HCT116 (cell line): ENCODE measurements around the gene ACY1. TPM values are rescaled to one million over a fixed set of nuclear protein-coding genes. Genes with fewer than 3 reads are reported as not detected.

Experiments used
- ATAC-seq: fragments of 200-7000 bp; cut with Tn5 transposase; 2 replicates; pipeline ENCODE4 v1.9.1; 2020; ENCODE audit warnings: mild to moderate bottlenecking, moderate library complexity
- BruUV-seq: library from RNA; stranded (reverse); fragments of 400-500 nt; replicated peaks from 2 replicates; lab custom pipeline; 2021; lab: Mats Ljungman, UMichigan
- CTCF ChIA-PET: fragments of 300-600 bp; sonication (Branson Sonifier 250); formaldehyde crosslinking; loops from one replicate; lab custom pipeline; 2021; ENCODE audit warnings: antibody characterized with exemption; lab: Charles Lee
- POLR2A ChIA-PET: fragments of 300-600, 350-600 bp; sonication (Branson Sonifier 250); formaldehyde crosslinking; loops from one replicate; lab custom pipeline; 2021; ENCODE audit warnings: antibody characterized with exemption; lab: Charles Lee
- RAD21 ChIA-PET, 2 experiments: fragments of 300-600 bp; sonication (Branson Sonifier 250); formaldehyde crosslinking; loops; one replicate each; lab custom pipeline; 2023; ENCODE audit warnings: low total read pairs in 2 of 2; ENCODE audit not compliant: uncharacterized antibody in 2 of 2, unreplicated experiment in 2 of 2, low non-redundant PET in 1 of 2; lab: Charles Lee
- DNase-seq: peaks from one replicate; pipeline ENCODE4 v3.0.0-alpha.2; 2010; ENCODE audit warnings: low read depth, low spot score
- H2AFZ ChIP-seq: fragments of 200-600 bp; shearing (Covaris generic), sonication (generic); 2 replicates; pipeline ENCODE4 v1.6.1; 2017; ENCODE audit warnings: low read depth, mixed run types, mixed read lengths, antibody characterized with exemption, low read length; ENCODE audit not compliant: poor library complexity, severe bottlenecking
- H3K27ac ChIP-seq: 2 replicates; pipeline ENCODE4 v1.5.1; 2012; ENCODE audit warnings: low read depth, low read length
- H3K27me3 ChIP-seq: fragments of 200-600 bp; sonication (generic); 2 replicates; pipeline ENCODE4 v1.6.1; 2016; ENCODE audit warnings: mixed run types, low read length, mixed read lengths; ENCODE audit not compliant: insufficient read depth
- H3K36me3 ChIP-seq, 2 experiments: fragments of 200-500 bp in 1 of 2; fragments of 200-600 bp in 1 of 2; sonication (Bioruptor generic) in 1 of 2; sonication (generic) in 1 of 2; 2 replicates each; pipeline versions ENCODE4 v1.5.1 to v1.6.1; 2014 to 2016; ENCODE audit warnings: low read length in 2 of 2, inconsistent platforms in 1 of 2, mixed read lengths in 1 of 2, mixed run types in 1 of 2; ENCODE audit not compliant: insufficient read depth in 2 of 2, control insufficient read depth in 1 of 2
- H3K4me1 ChIP-seq, 2 experiments: fragments of 200-600 bp in 1 of 2; sonication (generic) in 1 of 2; 2 replicates each; pipeline versions ENCODE4 v1.5.1 to v1.6.1; 2012 to 2017; ENCODE audit warnings: low read length in 2 of 2, inconsistent platforms in 1 of 2, mild to moderate bottlenecking in 1 of 2, mixed read lengths in 1 of 2, mixed run types in 1 of 2, moderate library complexity in 1 of 2; ENCODE audit not compliant: insufficient read depth in 2 of 2, control insufficient read depth in 1 of 2
- H3K4me2 ChIP-seq: fragments of 200-600 bp; sonication (generic); 2 replicates; pipeline ENCODE4 v1.6.1; 2017; ENCODE audit warnings: mixed run types, low read length, mixed read lengths
- H3K4me3 ChIP-seq, 2 experiments: fragments of 200-600 bp in 1 of 2; sonication (generic) in 1 of 2; replicated peaks in 1 of 2; 2 replicates each; pipeline ENCODE4 v1.5.1; 2011 to 2016; ENCODE audit warnings: low read length in 2 of 2, control low read depth in 1 of 2, low read depth in 1 of 2, mild to moderate bottlenecking in 1 of 2, mixed read lengths in 1 of 2, mixed run types in 1 of 2
- H3K79me2 ChIP-seq: fragments of 200-600 bp; sonication (generic); 2 replicates; pipeline ENCODE4 v1.6.1; 2017; ENCODE audit warnings: mild to moderate bottlenecking, mixed run types, low read length, moderate library complexity, mixed read lengths; ENCODE audit not compliant: insufficient read depth
- H3K9ac ChIP-seq: fragments of 200-600 bp; sonication (generic); 2 replicates; pipeline ENCODE4 v1.6.1; 2016; ENCODE audit warnings: low read length, mixed read lengths
- H3K9me2 ChIP-seq: fragments of 200-600 bp; sonication (generic), shearing (Covaris generic); 2 replicates; pipeline ENCODE4 v1.6.1; 2017; ENCODE audit warnings: mixed run types, mild to moderate bottlenecking, moderate library complexity; ENCODE audit not compliant: insufficient read depth
- H3K9me3 ChIP-seq, 2 experiments: fragments of 200-500 bp in 1 of 2; fragments of 200-600 bp in 1 of 2; sonication (Bioruptor generic) in 1 of 2; sonication (generic) in 1 of 2; 2 replicates each; pipeline ENCODE4 v1.6.1; 2014 to 2017; ENCODE audit warnings: low read length in 2 of 2, mixed read lengths in 2 of 2, inconsistent platforms in 1 of 2, low read depth in 1 of 2, mild to moderate bottlenecking in 1 of 2, mixed run types in 1 of 2, moderate library complexity in 1 of 2; ENCODE audit not compliant: control insufficient read depth in 1 of 2, insufficient read depth in 1 of 2
- H4K20me1 ChIP-seq: fragments of 200-600 bp; sonication (generic), shearing (Covaris generic); 2 replicates; pipeline ENCODE4 v1.6.1; 2017; ENCODE audit warnings: mixed run types, mild to moderate bottlenecking, moderate library complexity; ENCODE audit not compliant: insufficient read depth
- ATF3 ChIP-seq: IDR thresholded peaks from 2 replicates; pipeline ENCODE4 v1.6.1; 2012
- CTCF ChIP-seq, 3 experiments: fragments of 200-600 bp in 1 of 3; sonication (generic) in 1 of 3; IDR thresholded peaks in 2 of 3; conservative IDR thresholded peaks in 1 of 3; 2 replicates each; pipeline ENCODE4 v1.5.1; 2012 to 2017; ENCODE audit warnings: low read depth in 2 of 3, low read length in 2 of 3, antibody characterized with exemption in 1 of 3, borderline replicate concordance in 1 of 3, control low read depth in 1 of 3, mild to moderate bottlenecking in 1 of 3, mixed read lengths in 1 of 3, mixed run types in 1 of 3, moderate library complexity in 1 of 3; ENCODE audit not compliant: insufficient read depth in 1 of 3
- EGR1 ChIP-seq: IDR thresholded peaks from 2 replicates; pipeline ENCODE4 v1.6.1; 2012; ENCODE audit warnings: low read depth
- EZH2 ChIP-seq: fragments of 200-600 bp; sonication (generic); IDR thresholded peaks from 2 replicates; pipeline ENCODE4 v1.6.1; 2017; ENCODE audit warnings: antibody characterized with exemption, mixed run types
- EZH2phosphoT487 ChIP-seq: fragments of 200-600 bp; IDR thresholded peaks from 2 replicates; pipeline ENCODE4 v1.6.1; 2018; ENCODE audit warnings: antibody characterized with exemption, borderline replicate concordance
- FOSL1 ChIP-seq: IDR thresholded peaks from 2 replicates; pipeline ENCODE4 v1.6.1; 2012; ENCODE audit warnings: low read depth
- JUND ChIP-seq: IDR thresholded peaks from 2 replicates; pipeline ENCODE4 v1.6.1; 2012
- MAX ChIP-seq: IDR thresholded peaks from 2 replicates; pipeline ENCODE4 v1.6.1; 2012
- POLR2A ChIP-seq: IDR thresholded peaks from 2 replicates; pipeline ENCODE4 v1.7.0; 2011; ENCODE audit warnings: borderline replicate concordance; ENCODE audit not compliant: insufficient read depth, insufficient read length; ENCODE audit errors: extremely low read depth
- POLR2AphosphoS5 ChIP-seq: IDR thresholded peaks from 2 replicates; pipeline ENCODE4 v1.6.1; 2011; ENCODE audit warnings: mild to moderate bottlenecking, low read depth, low read length, moderate library complexity
- RAD21 ChIP-seq: IDR thresholded peaks from 2 replicates; pipeline ENCODE4 v1.6.1; 2012; ENCODE audit warnings: low read depth, mild to moderate bottlenecking
- REST ChIP-seq: IDR thresholded peaks from 2 replicates; pipeline ENCODE4 v1.6.1; 2012; ENCODE audit warnings: low read depth
- SIN3A ChIP-seq: IDR thresholded peaks from 2 replicates; pipeline ENCODE4 v1.6.1; 2012; ENCODE audit warnings: low read depth
- SP1 ChIP-seq: IDR thresholded peaks from 2 replicates; pipeline ENCODE4 v1.6.1; 2012; ENCODE audit warnings: low read depth
- TCF7L2 ChIP-seq: IDR thresholded peaks from 2 replicates; pipeline ENCODE4 v1.7.0; 2011; ENCODE audit warnings: borderline replicate concordance, inconsistent platforms; ENCODE audit not compliant: insufficient read depth, insufficient read length; ENCODE audit errors: extremely low read depth
- YY1 ChIP-seq: IDR thresholded peaks from 2 replicates; pipeline ENCODE4 v1.6.1; 2011; ENCODE audit warnings: low read length, low read depth, moderate library complexity, mild to moderate bottlenecking; ENCODE audit not compliant: insufficient replicate concordance; ENCODE audit errors: extremely low read depth
- ZFX ChIP-seq: fragments of 450-650 bp; IDR thresholded peaks from 2 replicates; pipeline ENCODE4 v1.6.1; 2017
- ZNF274 ChIP-seq: fragments of 200-500 bp; sonication (Bioruptor generic); IDR thresholded peaks from 2 replicates; pipeline ENCODE4 v1.6.1; 2014; ENCODE audit warnings: mild to moderate bottlenecking, low read depth, low read length, inconsistent platforms
- intact Hi-C: fragments of 100-400 bp; cut with micrococcal nuclease; formaldehyde crosslinking; loops from 2 replicates; pipeline ENCODE4 v1.10.0; 2022
- total RNA-seq: library from RNA; stranded (reverse); gene quantifications from one replicate; pipeline ENCODE4 v1.2.1, GENCODE V29; 2021; ENCODE audit not compliant: unreplicated experiment
- TF ChIP-seq, protein P1 (sequence below): IDR thresholded peaks from 2 replicates; pipeline ENCODE4 v1.6.1; 2011; ENCODE audit warnings: mild to moderate bottlenecking, low read length, moderate library complexity; ENCODE audit not compliant: insufficient replicate concordance; ENCODE audit errors: extremely low read depth

Gene ACY1
- total RNA-seq, 1 experiment from 2014 or later = 73.2 TPM

GRCh38 chr3:51946796-51947195 lies 36.5 kb upstream of the ACY1 start:
- H3K79me2 ChIP-seq = no peaks in the 10 kb centered on the region
- no peak overlapping the region for H2AFZ ChIP-seq
- H4K20me1 ChIP-seq = no peaks in the 10 kb centered on the region
- RAD21 ChIA-PET = no interaction called here
- no peak for DNase-seq
- intact Hi-C loops = no loop called here
- H3K9me3 ChIP-seq = no peaks in the 10 kb centered on the region
- POLR2A ChIA-PET = no interaction called here
- H3K4me2 ChIP-seq = no peak overlapping the region
- no peak for ATAC-seq
- no peaks in the 10 kb centered on the region for H3K9me2 ChIP-seq
- no peaks in the 10 kb centered on the region for H3K27me3 ChIP-seq
- no TSS peak for BruUV-seq
- TF ChIP-seq JUND (no peak), SP1 (no peak), EGR1 (no peak), FOSL1 (no peak), TCF7L2 (no peak), YY1 (no peak), EZH2phosphoT487 (no peak), MAX (no peak), REST (no peak), POLR2A (no peak), ZFX (no peak), POLR2AphosphoS5 (no peak), CTCF (IDR thresholded peaks at IDR 0.05 in 2 of 3, conservative IDR thresholded peaks at IDR 0.05 in 1 of 3; ENCODE audit: borderline replicate concordance in 1 of 3, insufficient read depth in 1 of 3, low read depth in 2 of 3, low read length in 2 of 3) (no peak), RAD21 (no peak), EZH2 (no peak), SIN3A (no peak), ATF3 (no peak), ZNF274 (no peak)
- TF ChIP-seq, protein P1, sequence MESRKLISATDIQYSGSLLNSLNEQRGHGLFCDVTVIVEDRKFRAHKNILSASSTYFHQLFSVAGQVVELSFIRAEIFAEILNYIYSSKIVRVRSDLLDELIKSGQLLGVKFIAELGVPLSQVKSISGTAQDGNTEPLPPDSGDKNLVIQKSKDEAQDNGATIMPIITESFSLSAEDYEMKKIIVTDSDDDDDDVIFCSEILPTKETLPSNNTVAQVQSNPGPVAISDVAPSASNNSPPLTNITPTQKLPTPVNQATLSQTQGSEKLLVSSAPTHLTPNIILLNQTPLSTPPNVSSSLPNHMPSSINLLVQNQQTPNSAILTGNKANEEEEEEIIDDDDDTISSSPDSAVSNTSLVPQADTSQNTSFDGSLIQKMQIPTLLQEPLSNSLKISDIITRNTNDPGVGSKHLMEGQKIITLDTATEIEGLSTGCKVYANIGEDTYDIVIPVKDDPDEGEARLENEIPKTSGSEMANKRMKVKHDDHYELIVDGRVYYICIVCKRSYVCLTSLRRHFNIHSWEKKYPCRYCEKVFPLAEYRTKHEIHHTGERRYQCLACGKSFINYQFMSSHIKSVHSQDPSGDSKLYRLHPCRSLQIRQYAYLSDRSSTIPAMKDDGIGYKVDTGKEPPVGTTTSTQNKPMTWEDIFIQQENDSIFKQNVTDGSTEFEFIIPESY = no peak
- no peak overlapping the region for H3K4me3 ChIP-seq
- no peak overlapping the region for H3K9ac ChIP-seq
- H3K27ac ChIP-seq = no peak overlapping the region
- H3K36me3 ChIP-seq = no peaks in the 10 kb centered on the region
- peaks cover 11 to 17% of the 10 kb centered on the region in 2 experiments for H3K4me1 ChIP-seq
- CTCF ChIA-PET = no interaction called here
